Endothelial cell of umbilical vein (primary cell): Measurements from ENCODE around the gene DNAJC25. TPM values are rescaled to one million over a fixed set of nuclear protein-coding genes. Genes with fewer than 3 reads are reported as not detected.

Experiments used
- BruUV-seq: library from RNA; stranded (reverse); fragments of 400-500 nt; replicated peaks from 2 replicates; lab custom pipeline; 2021; lab: Mats Ljungman, UMichigan
- CTCF ChIA-PET: fragments of 300-600, 350-600 bp; sonication (Branson Sonifier 250); formaldehyde crosslinking; loops from one replicate; lab custom pipeline; 2021; ENCODE audit warnings: antibody characterized with exemption, inconsistent platforms; lab: Charles Lee
- POLR2A ChIA-PET: fragments of 300-600, 350-600 bp; sonication (Branson Sonifier 250); formaldehyde crosslinking; loops from one replicate; lab custom pipeline; 2021; ENCODE audit warnings: antibody characterized with exemption, inconsistent platforms; lab: Charles Lee
- DNase-seq: peaks from one replicate; pipeline ENCODE4 v3.0.0-alpha.2; 2011; ENCODE audit warnings: low read depth, low spot score
- FAIRE-seq: peaks from 2 replicates; lab custom pipeline; 2011; peaks lifted over from hg19 to GRCh38; lab: Jason Lieb, UNC
- H2AFZ ChIP-seq: 2 replicates; pipeline ENCODE4 v1.6.0; 2012; ENCODE audit warnings: low read depth, low read length, control low read depth, inconsistent platforms
- H3K27ac ChIP-seq: 2 replicates; pipeline ENCODE4 v1.5.1; 2011; ENCODE audit warnings: low read depth, mild to moderate bottlenecking, control low read depth, low read length, moderate library complexity; ENCODE audit not compliant: insufficient read depth
- H3K27me3 ChIP-seq, 2 experiments: 2 replicates each; pipeline versions ENCODE4 v1.6.0 to v1.6.1; 2011; ENCODE audit warnings: low read length in 2 of 2, mixed read lengths in 1 of 2; ENCODE audit not compliant: control insufficient read depth in 2 of 2, insufficient read depth in 2 of 2
- H3K36me3 ChIP-seq, 2 experiments: 2 replicates in 1 of 2; 3 replicates in 1 of 2; pipeline ENCODE4 v1.5.1; 2011; ENCODE audit warnings: low read length in 2 of 2, mild to moderate bottlenecking in 1 of 2, moderate library complexity in 1 of 2; ENCODE audit not compliant: control insufficient read depth in 2 of 2, insufficient read depth in 2 of 2; ENCODE audit errors: extremely low read depth in 1 of 2
- H3K4me1 ChIP-seq: 3 replicates; pipeline ENCODE4 v1.5.1; 2011; ENCODE audit warnings: mild to moderate bottlenecking, low read length; ENCODE audit not compliant: control insufficient read depth, insufficient read depth; ENCODE audit errors: extremely low read depth
- H3K4me2 ChIP-seq: 2 replicates; pipeline ENCODE4 v1.6.1; 2011; ENCODE audit warnings: low read length, control low read depth, mixed read lengths; ENCODE audit not compliant: insufficient read depth
- H3K4me3 ChIP-seq, 3 experiments: fragments of 200-600 bp in 1 of 3; sonication (generic), shearing (Covaris generic) in 1 of 3; replicated peaks in 1 of 3; 2 replicates each; pipeline ENCODE4 v1.5.1; 2011 to 2016; ENCODE audit warnings: control low read depth in 3 of 3, low read length in 3 of 3, mild to moderate bottlenecking in 2 of 3, inconsistent platforms in 1 of 3, low read depth in 1 of 3, moderate library complexity in 1 of 3; ENCODE audit not compliant: insufficient read depth in 1 of 3
- H3K79me2 ChIP-seq: 2 replicates; pipeline ENCODE4 v1.6.0; 2012; ENCODE audit warnings: low read length, inconsistent platforms; ENCODE audit not compliant: control insufficient read depth, insufficient read depth
- H3K9ac ChIP-seq: replicated peaks from 2 replicates; pipeline ENCODE3; 2011; ENCODE audit warnings: low read length, control low read depth; ENCODE audit not compliant: insufficient read depth; ENCODE audit errors: extremely low read depth
- H3K9me1 ChIP-seq: replicated peaks from 3 replicates; pipeline ENCODE4 v1.6.0; 2011; ENCODE audit warnings: mild to moderate bottlenecking, low read length; ENCODE audit not compliant: control insufficient read depth, insufficient read depth; ENCODE audit errors: extremely low read depth
- H3K9me3 ChIP-seq: replicated peaks from 2 replicates; pipeline ENCODE4 v1.5.1; 2012; ENCODE audit warnings: low read length, inconsistent platforms; ENCODE audit not compliant: control insufficient read depth, insufficient read depth
- H4K20me1 ChIP-seq: replicated peaks from 2 replicates; pipeline ENCODE3; 2011; ENCODE audit warnings: mild to moderate bottlenecking, low read length; ENCODE audit not compliant: control insufficient read depth, insufficient read depth; ENCODE audit errors: extremely low read depth
- CTCF ChIP-seq, 2 donors: IDR thresholded peaks; 1 replicate in 1 of 2; 2 replicates in 1 of 2; pipeline ENCODE4 v1.5.1; 2011; ENCODE audit warnings: low read length in 2 of 2, mild to moderate bottlenecking in 2 of 2, moderate library complexity in 2 of 2, control low read depth in 1 of 2, inconsistent platforms in 1 of 2, low read depth in 1 of 2; ENCODE audit not compliant: insufficient read depth in 1 of 2; ENCODE audit errors: extremely low read depth in 1 of 2
- FOS ChIP-seq: IDR thresholded peaks from 2 replicates; pipeline ENCODE4 v1.6.1; 2011; ENCODE audit warnings: mild to moderate bottlenecking, low read length, moderate library complexity, borderline replicate concordance; ENCODE audit not compliant: insufficient read depth
- POLR2A ChIP-seq: IDR thresholded peaks from 2 replicates; pipeline ENCODE4 v1.6.1; 2012; ENCODE audit warnings: low read depth, mild to moderate bottlenecking, control low read depth, low read length
- POLR2AphosphoS5 ChIP-seq: IDR thresholded peaks from 2 replicates; pipeline ENCODE4 v1.6.1; 2012; ENCODE audit warnings: low read depth, mild to moderate bottlenecking, control low read depth, low read length, moderate library complexity; ENCODE audit not compliant: insufficient read depth
- dilution Hi-C: fragments of 300-500 bp; cut with MboI; formaldehyde crosslinking; loops from one replicate; pipeline ENCODE4 v1.15.0; 2019; ENCODE audit warnings: low sequenced_read_pairs; ENCODE audit not compliant: extremely low pct_ligation_motif_present
- intact Hi-C: fragments of 100-400 bp; cut with micrococcal nuclease; formaldehyde crosslinking; loops from one replicate; pipeline ENCODE4 v1.10.0; 2022
- polyA plus RNA-seq, 4 experiments: library from polyadenylated mRNA; depleted of rRNA in 3 of 4; stranded (reverse) in 3 of 4; unstranded in 1 of 4; fragments of >200 nt; gene quantifications; 2 replicates each; pipeline versions ENCODE4 v1.2.1 to v1.2.3, GENCODE V29; 2011 to 2012; ENCODE audit warnings: missing spikeins in 1 of 4
- total RNA-seq: library from RNA; stranded (reverse); gene quantifications from 2 replicates; pipeline ENCODE4 v1.2.3, GENCODE V29; 2021

DNAJC25 gene
- total and polyA plus RNA-seq, 2 donors (not counting 3 experiments of a cell fraction or from before 2014, with no cell fraction given) = 1.7 to 5.5 TPM

GRCh38 chr9:111661150-111661801 lies 30.1 kb downstream of the DNAJC25 start, which contains the start of gene GNG10:
Gene GNG10 (plus strand): TSS chr9:111661605. CDS start chr9:111661635, 30 bp downstream.
- Histone ChIP-seq H3K4me2 (peak within 1 kb of the TSS; percentile 96), H3K9me1 (no peaks in the 10 kb centered on the region), H3K27ac (no peak within 1 kb of the TSS), H3K9me3 (no peaks in the 10 kb centered on the region), H3K9ac (peak within 1 kb of the TSS; percentile 55), H4K20me1 (no peaks in the 10 kb centered on the region), H3K36me3 (no peaks in the 10 kb centered on the region), H2AFZ (peak within 1 kb of the TSS; percentile 99), H3K79me2 (no peaks in the 10 kb centered on the region), H3K27me3 (no peaks in the 10 kb centered on the region), H3K4me3 (peak within 1 kb of the TSS; percentile 45 to 89 (median 75)), H3K4me1 (peaks cover 15% of the 10 kb centered on the region)
- intact Hi-C loops (loop anchor here (1.0 to 2.0 kb wide), 2 partner anchors 30 to 62 kb away; partner anchors contain the start of genes DNAJC25 and PTGR1), dilution Hi-C loops (no loop called here)
- FAIRE-seq = peak; percentile 79
- peak; percentile 62 for TF ChIP-seq POLR2A
- peak; percentile 32 for TF ChIP-seq POLR2AphosphoS5
- TF ChIP-seq FOS = no peak
- no peak for TF ChIP-seq CTCF (IDR thresholded peaks at IDR 0.05; ENCODE audit: extremely low read depth in 1 of 2, insufficient read depth in 1 of 2, low read depth in 1 of 2, low read length in 2 of 2)
- ChIA-PET CTCF (interaction anchor here (0.7 to 2.0 kb wide), 6 partner anchors 10 to 98 kb away, joined by 3 to 7 read pairs (median 4); no protein-coding TSS in a partner anchor), POLR2A (interaction anchor here (0.7 kb wide), 1 partner anchor 391 kb away, joined by 3 read pairs; no protein-coding TSS in a partner anchor)
- BruUV-seq = no TSS peak
- peak; percentile 43 for DNase-seq
